Measurements from ENCODE around the gene CDH4.

DNA sequence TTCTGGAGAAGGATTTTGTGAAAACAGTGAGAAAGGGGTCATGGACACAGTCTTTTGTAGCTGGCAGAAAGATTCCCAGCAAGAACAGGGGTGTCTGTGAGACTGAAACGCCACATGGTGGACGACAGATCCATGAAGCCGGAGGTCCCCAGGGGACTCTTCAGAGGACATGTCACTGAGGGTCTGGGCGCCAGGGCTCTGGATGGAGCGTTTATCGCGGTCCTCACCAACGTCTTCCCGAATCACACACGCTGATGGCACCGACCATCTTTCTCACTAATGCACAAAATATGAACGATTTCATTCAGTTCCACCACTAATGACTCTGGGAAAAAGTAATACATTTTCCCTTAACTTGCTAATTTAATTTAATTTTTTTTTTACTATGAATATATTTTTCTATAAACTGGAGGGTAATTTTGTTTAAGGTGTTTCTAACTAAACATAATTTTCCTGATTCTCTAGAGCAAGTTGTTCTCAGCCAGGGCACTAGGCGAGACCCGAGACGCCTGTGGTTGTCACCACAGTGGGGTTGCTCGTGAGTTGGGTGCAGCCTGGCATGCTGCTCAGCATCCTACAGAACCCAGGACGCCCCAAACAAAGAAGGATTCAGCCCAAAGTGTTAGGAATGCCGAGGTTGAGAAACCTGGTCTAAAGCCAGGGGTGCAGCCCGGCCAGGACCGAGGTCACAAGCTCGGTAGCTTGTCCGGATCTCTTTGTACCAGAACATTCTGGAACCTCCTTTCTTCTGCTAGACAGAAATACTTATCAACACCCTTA, 507.4 kb downstream of the CDH4 start:
- TF ChIP-seq CTCF (IDR thresholded peaks at IDR 0.05): no peak
- TF ChIP-seq POLR2AphosphoS5 (IDR thresholded peaks at IDR 0.05): no peak
- TF ChIP-seq POLR2A (IDR thresholded peaks at IDR 0.05): no peak
